GM21526 (cell line): Measurements from ENCODE around the gene IFFO2.

Source experiments
- ATAC-seq: cut with Tn5 transposase; IDR thresholded peaks from one replicate; pipeline ENCODE4 v1.9.1; 2021; ENCODE audit warnings: moderate library complexity; ENCODE audit not compliant: unreplicated experiment, low FRiP score

The IFFO2 gene

DNA sequence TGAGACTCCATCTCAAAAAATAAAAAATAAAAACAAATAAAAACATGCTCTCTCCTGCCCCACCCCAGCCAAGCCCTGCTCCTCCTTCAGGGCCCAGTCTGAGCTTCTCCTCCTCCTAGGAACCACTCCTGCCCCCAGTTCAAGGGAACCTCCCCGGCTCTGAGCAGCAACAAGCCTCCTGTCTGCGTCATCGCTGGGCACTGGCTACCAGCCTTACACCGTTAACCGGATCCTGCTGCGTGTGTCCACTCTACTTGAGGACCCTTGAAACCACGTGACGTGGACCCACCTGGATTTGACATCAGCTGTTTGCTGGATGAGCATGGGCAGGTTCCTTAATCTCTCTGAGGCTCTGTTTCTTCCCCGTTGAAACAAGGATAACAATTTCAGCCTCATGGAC lies 95.4 kb downstream of the IFFO2 start:
- ATAC-seq: no peak

DNA sequence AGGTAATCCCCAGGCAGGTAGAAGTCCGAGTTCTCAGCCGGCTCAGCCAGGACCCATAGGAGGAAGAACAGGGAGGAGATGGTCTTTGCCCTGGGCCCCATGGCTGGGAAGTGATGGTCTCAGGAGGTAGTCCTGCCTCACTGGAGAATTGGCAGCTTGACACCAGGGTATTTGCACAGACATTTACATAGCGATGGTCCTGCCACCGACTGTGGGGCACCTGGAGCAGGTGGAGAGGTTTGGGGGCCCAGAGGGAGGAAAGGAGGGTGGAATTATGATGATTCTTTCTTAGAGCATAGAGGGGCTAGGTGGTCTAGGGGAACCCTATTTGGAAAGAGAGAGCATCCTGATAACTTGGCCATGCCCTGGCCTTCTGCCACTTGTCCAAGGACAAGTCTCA lies 96.9 kb downstream of the IFFO2 start, which contains the start of gene TAS1R2:
TAS1R2 (minus strand) TSS at position 101 of the 400 bp plus-strand sequence; CDS start at position 101, 0 bp downstream.
- ATAC-seq: no peak

DNA sequence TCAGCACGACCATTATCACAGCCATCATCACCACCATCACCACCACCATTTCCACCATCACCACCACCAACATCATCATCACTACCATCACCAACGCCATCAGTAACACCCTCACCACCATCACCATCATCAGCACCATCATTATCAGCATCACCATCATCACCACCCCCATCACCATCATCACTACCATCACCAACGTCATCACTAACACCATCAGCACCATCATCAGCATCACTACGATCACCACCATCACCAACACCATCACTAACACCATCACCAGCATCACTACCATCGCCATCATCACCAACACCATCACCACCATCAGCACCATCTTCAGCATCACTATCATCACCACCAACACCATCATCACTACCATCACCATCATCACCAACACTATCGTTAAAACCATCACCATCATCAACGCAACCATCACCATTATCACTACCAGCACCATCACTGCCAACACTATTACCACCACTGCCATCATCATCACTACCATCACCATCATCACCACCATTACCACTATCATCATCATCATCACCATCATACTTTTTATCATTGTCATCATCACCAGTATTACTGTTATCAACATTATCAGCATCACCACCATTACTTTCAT lies 98.3 kb downstream of the IFFO2 start:
- ATAC-seq: no peak

DNA sequence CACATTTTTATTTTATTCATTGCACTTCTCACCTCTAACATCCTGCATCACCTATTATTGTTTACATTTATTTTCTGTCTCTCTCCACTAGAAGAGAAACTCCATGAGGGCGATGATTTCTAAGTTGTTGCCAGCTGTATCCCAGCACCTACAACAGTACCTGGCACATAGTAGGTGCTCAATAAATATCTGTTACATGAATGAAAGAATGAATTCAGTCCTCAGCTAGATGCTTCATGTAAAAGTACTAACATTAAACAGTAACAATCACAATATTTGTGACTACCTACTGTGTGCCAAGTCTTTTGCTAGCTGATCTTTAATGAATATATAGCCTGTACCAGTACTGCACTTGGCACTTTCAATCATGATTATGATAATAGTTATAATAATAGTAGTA lies 100.0 kb downstream of the IFFO2 start:
- ATAC-seq: no peak

DNA sequence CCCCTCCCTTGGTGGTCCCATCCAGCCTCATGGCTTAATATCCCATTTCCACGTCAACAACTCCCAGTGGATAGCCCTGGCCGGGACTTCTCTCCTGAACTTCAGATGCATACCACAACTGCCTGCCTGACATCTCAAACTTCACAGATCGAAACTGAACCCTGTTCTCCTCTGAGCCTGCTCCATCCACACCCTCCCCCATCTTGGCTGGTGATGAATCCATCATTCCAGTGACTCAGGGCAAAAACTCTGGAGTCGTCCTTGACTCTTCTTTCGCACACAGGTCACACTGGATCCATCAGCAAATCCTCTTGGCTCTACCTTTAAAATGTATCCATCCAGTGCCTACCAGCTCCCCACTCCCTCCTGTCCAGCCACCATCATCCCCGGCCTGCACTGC lies 100.9 kb downstream of the IFFO2 start:
- no peak for ATAC-seq

DNA sequence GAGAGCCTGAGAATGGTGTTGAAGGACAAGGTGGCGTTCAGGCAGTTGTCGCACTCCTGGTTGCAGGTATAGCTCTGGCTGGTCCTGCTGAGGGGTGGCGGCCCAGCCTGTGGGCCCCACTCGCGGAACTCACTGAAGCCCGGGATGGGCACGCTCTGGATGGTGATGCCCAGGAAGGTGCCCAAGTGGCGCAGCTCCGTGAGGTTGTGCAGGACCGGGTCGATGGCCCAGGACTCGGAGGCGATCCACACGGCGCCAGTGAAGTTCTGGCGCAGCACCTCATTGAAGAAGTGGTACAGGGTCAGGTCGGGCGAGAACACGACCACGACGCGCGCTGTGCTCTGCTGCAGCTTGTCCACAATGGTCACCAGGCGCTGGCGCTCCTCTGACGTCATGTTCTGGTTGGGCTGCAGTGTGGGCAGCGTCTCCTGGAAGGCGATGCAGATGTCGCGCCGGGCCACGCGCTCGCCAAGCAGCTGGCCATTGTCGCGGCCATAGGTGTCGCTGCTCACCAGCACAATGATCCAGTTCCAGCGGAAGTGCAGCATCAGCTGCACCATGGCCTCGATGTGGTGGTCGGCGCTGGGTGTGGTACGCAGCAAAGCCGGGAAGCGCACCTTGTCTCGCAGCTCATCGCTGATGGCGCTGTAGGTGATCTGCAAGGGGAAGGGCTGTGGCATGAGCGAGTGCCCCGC lies 102.0 kb downstream of the IFFO2 start:
- ATAC-seq: no peak
